Measurements from ENCODE around the gene GNA14. TPM values are rescaled to one million over a fixed set of nuclear protein-coding genes. Genes with fewer than 3 reads are reported as not detected.

Gene GNA14
- total and polyA plus RNA-seq, 7 donors: 5.0 to 29.2 (median 7.8) TPM

DNA sequence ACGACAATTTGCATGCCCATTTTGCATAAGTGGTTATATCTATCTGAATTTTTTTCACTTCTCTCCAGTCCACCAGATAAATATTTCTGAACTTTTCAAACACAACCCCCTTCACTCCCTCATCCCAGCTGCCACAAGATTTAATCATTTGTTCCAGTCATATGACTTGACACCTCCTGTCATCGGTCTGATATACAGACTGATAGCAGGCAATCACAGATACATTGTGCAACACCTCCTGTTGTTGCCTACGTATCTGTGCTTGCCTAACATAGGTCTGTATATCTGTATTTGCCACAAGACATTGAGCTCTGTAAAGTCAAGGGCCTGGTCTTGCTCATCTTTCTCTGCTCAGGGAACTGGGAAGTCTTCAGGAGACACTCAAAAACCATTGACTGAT is 65.6 kb downstream of the GNA14 start:
- H3K36me3 ChIP-seq: no peaks in the 10 kb centered on the region
- no peak overlapping the region for H3K4me3 ChIP-seq
- intact Hi-C loops (cut with DNase I): no loop called here
- H3K9me3 ChIP-seq: no peaks in the 10 kb centered on the region
- DNase-seq: no peak
- H3K4me1 ChIP-seq: peaks cover 0 to 16% (median 2%) of the 10 kb centered on the region in 4 donors
- H3K27ac ChIP-seq: no peak overlapping the region
- no peaks in the 10 kb centered on the region for H3K27me3 ChIP-seq
- TF ChIP-seq, protein P1, sequence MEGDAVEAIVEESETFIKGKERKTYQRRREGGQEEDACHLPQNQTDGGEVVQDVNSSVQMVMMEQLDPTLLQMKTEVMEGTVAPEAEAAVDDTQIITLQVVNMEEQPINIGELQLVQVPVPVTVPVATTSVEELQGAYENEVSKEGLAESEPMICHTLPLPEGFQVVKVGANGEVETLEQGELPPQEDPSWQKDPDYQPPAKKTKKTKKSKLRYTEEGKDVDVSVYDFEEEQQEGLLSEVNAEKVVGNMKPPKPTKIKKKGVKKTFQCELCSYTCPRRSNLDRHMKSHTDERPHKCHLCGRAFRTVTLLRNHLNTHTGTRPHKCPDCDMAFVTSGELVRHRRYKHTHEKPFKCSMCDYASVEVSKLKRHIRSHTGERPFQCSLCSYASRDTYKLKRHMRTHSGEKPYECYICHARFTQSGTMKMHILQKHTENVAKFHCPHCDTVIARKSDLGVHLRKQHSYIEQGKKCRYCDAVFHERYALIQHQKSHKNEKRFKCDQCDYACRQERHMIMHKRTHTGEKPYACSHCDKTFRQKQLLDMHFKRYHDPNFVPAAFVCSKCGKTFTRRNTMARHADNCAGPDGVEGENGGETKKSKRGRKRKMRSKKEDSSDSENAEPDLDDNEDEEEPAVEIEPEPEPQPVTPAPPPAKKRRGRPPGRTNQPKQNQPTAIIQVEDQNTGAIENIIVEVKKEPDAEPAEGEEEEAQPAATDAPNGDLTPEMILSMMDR (IDR thresholded peaks at IDR 0.05): no peak
- TF ChIP-seq EP300 (IDR thresholded peaks at IDR 0.05): no peak
- no peak for TF ChIP-seq POLR2A (IDR thresholded peaks at IDR 0.05)
- no peak for TF ChIP-seq POLR2AphosphoS5 (IDR thresholded peaks at IDR 0.05)
- 87 to 89% methylated on average over 3 of the region's 3 CpGs for WGBS, 2 donors

DNA sequence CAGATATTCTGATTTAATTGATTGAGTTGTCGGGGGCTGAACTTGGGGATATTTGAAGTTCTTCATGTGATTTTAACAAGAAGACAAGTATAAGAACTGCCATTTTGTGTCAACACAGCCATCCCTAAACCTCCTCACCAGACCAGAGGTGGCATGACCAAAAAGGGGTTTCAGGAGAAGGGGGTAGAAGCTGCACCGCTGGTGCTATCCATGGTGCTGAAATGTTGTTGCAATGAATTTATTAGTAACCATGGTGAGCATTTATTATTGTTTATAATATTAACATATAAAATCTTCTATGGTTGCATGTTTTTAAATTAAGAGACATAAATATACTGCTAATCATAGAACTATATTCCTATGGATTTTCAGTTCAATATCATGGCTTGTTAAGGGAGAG is 72.3 kb downstream of the GNA14 start:
- Histone ChIP-seq H3K27ac (no peak overlapping the region), H3K9me3 (no peaks in the 10 kb centered on the region), H3K4me1 (no peaks in the 10 kb centered on the region), H3K4me3 (no peak overlapping the region), H3K27me3 (no peaks in the 10 kb centered on the region), H3K36me3 (no peaks in the 10 kb centered on the region)
- 58% methylated on average over 2 of the region's 2 CpGs for WGBS, 2 donors
- TF ChIP-seq, protein P1 (IDR thresholded peaks at IDR 0.05): no peak
- no peak for DNase-seq
- intact Hi-C loops (cut with DNase I): no loop called here

DNA sequence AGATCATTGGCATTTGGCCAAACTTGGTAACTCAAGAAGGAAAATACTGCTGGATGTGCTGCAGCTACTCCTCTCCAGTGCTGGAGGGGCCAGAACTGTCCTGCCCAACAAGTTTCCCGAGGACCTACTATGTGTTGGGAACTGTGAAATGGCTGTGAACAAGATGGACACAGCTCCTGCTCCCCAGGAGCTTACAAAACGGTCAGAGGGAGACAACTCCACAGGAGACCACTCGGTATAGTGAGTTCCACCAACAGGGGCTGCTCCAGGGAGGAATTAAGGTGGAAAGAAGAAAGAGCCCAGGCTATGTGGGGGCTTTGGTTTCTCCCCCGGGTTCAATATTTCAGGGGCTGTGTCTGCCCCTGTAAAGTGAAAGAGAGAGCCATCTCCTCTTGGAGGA is 78.8 kb downstream of the GNA14 start:
- Histone ChIP-seq H3K27ac (no peak overlapping the region), H3K27me3 (no peaks in the 10 kb centered on the region), H3K9me3 (no peaks in the 10 kb centered on the region), H3K4me3 (no peak overlapping the region), H3K36me3 (no peaks in the 10 kb centered on the region), H3K4me1 (no peaks in the 10 kb centered on the region)
- DNase-seq: no peak
- 73 to 79% methylated on average over 4 of the region's 4 CpGs for WGBS, 2 donors
- no peak for TF ChIP-seq POLR2AphosphoS5 (IDR thresholded peaks at IDR 0.05)
- TF ChIP-seq EP300 (IDR thresholded peaks at IDR 0.05): no peak
- TF ChIP-seq POLR2A (IDR thresholded peaks at IDR 0.05): no peak
- TF ChIP-seq, protein P1 (IDR thresholded peaks at IDR 0.05): no peak
- intact Hi-C loops (cut with DNase I): no loop called here

DNA sequence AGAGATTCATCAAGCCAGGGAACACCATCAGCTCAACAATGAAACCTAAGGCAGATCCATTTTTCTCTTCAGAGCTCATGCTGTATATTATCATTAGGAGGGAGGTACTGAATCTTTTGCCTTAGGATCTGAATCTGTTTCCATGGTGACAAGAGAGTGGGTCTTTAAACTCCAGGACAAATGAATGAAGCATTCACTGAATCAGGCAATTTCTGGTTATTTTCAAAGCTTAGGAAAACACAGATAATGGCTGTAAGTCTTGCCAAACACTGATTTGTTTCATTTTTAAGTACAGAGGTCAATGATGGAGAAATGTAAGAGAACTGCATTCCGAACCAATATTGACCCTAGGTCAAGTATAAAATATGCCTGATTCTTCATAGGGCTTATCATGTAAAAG is 84.9 kb downstream of the GNA14 start:
- intact Hi-C loops (cut with DNase I): no loop called here
- no peaks in the 10 kb centered on the region for H3K9me3 ChIP-seq
- TF ChIP-seq EP300 (IDR thresholded peaks at IDR 0.05): no peak
- TF ChIP-seq, protein P1 (IDR thresholded peaks at IDR 0.05): no peak
- TF ChIP-seq POLR2AphosphoS5 (IDR thresholded peaks at IDR 0.05): no peak
- TF ChIP-seq POLR2A (IDR thresholded peaks at IDR 0.05): no peak
- H3K36me3 ChIP-seq: no peaks in the 10 kb centered on the region
- no peak overlapping the region for H3K27ac ChIP-seq
- no peak for DNase-seq
- no peaks in the 10 kb centered on the region for H3K4me1 ChIP-seq
- 57 to 68% methylated on average over 1 of the region's 1 CpG for WGBS, 2 donors
- no peaks in the 10 kb centered on the region for H3K27me3 ChIP-seq
- no peak overlapping the region for H3K4me3 ChIP-seq

DNA sequence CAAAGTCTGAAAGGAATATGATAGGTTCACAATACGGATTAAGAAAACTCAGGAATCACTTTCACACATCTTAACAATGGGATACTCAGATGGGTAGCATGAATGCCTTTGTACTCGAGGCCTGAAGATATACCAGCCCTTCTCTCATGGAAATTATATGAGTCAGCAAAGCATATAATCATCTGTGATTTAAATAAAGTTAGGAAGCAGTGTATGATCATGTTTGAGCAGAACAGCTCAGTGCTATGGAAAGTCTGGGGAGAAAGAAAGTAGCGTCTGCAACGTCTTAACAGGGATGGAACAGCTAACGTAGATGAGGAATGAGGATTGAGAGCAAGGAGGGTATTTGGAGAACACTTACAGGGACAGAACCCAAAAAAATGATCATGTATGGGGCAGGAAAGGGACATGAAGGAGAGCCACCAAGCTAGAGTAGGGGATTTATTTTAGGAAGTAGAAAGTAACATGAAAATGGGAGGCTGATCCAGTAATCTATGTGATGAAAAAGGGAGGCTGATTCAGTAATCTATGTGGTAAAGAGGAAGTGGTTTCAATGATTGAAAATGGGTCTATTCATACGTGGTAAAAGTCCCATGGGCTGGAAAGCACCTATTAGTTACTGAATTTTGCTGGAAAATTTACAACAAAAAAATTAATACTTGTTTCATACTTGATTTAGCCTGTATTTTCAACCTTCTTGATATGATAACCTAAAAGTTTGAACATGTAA is 85.9 kb downstream of the GNA14 start:
- Histone ChIP-seq H3K4me1 (no peaks in the 10 kb centered on the region), H3K36me3 (no peaks in the 10 kb centered on the region), H3K9me3 (no peaks in the 10 kb centered on the region), H3K27me3 (no peaks in the 10 kb centered on the region), H3K27ac (no peak overlapping the region), H3K4me3 (no peak overlapping the region)
- DNase-seq: no peak
- no peak for TF ChIP-seq POLR2A (IDR thresholded peaks at IDR 0.05)
- 81 to 88% methylated on average over 6 of the region's 6 CpGs for WGBS, 2 donors
- intact Hi-C loops (cut with DNase I): no loop called here
